Measurements from ENCODE around the gene CPLX3. TPM values are rescaled to one million over a fixed set of nuclear protein-coding genes. Genes with fewer than 3 reads are reported as not detected.

The CPLX3 gene
- total and polyA plus RNA-seq, 10 of the 15 experiments (the other 5 are each of a cell fraction or from before 2014, with no cell fraction given): 0.02 to 0.04 TPM; not detected in 8

DNA sequence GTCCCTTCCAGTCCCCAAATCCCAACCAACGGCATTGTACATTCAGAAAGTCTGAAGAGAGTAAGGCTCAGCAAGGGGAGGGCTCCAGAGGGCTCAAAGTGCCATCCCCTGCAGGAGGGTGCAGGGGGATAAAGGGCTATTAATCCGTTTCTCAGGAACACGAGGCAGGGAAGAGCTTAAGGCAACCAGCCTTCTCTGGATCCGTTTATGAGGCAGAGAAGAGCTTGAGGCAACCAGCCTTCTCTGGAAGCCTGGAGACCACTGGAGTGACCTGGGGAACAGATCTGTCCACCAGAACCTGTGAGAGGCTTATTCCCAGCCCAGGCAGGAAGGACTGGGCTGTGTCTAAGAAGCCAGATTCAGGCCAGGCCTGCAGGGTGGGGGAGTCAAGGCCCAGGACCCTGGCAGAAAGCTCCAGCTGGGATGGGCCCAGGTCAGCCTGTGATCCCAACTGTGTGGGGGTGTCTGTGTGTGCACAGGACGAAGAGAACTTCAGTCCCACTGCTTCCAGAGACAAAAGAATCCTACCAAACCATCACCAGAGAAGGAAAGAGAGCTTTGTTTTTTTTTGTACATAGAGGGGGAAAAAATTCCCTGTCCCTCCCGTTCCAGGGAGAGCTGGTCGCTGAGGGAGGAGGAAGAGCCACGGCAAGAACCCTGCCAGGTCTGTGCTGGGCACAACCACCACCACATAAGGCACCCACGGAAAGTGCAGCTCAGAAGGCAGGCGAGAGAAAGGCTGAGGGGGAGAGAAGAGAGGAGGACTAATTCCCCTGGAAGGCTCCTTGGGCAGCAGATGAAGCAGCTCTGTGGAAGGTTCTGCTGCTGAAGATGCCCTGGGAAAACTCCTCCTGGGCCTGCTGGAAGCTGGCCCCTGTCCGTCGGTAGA, 18.1 kb downstream of the CPLX3 start (continued):
- TF ChIP-seq, protein P1, sequence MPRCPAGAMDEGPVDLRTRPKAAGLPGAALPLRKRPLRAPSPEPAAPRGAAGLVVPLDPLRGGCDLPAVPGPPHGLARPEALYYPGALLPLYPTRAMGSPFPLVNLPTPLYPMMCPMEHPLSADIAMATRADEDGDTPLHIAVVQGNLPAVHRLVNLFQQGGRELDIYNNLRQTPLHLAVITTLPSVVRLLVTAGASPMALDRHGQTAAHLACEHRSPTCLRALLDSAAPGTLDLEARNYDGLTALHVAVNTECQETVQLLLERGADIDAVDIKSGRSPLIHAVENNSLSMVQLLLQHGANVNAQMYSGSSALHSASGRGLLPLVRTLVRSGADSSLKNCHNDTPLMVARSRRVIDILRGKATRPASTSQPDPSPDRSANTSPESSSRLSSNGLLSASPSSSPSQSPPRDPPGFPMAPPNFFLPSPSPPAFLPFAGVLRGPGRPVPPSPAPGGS (IDR thresholded peaks at IDR 0.05; ENCODE audit: borderline replicate concordance, insufficient read depth, low read depth, low read length, poor library complexity, severe bottlenecking): no peak
- TF ChIP-seq, protein P2, sequence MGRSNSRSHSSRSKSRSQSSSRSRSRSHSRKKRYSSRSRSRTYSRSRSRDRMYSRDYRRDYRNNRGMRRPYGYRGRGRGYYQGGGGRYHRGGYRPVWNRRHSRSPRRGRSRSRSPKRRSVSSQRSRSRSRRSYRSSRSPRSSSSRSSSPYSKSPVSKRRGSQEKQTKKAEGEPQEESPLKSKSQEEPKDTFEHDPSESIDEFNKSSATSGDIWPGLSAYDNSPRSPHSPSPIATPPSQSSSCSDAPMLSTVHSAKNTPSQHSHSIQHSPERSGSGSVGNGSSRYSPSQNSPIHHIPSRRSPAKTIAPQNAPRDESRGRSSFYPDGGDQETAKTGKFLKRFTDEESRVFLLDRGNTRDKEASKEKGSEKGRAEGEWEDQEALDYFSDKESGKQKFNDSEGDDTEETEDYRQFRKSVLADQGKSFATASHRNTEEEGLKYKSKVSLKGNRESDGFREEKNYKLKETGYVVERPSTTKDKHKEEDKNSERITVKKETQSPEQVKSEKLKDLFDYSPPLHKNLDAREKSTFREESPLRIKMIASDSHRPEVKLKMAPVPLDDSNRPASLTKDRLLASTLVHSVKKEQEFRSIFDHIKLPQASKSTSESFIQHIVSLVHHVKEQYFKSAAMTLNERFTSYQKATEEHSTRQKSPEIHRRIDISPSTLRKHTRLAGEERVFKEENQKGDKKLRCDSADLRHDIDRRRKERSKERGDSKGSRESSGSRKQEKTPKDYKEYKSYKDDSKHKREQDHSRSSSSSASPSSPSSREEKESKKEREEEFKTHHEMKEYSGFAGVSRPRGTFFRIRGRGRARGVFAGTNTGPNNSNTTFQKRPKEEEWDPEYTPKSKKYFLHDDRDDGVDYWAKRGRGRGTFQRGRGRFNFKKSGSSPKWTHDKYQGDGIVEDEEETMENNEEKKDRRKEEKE (IDR thresholded peaks at IDR 0.05): no peak
- TF ChIP-seq, protein P3, sequence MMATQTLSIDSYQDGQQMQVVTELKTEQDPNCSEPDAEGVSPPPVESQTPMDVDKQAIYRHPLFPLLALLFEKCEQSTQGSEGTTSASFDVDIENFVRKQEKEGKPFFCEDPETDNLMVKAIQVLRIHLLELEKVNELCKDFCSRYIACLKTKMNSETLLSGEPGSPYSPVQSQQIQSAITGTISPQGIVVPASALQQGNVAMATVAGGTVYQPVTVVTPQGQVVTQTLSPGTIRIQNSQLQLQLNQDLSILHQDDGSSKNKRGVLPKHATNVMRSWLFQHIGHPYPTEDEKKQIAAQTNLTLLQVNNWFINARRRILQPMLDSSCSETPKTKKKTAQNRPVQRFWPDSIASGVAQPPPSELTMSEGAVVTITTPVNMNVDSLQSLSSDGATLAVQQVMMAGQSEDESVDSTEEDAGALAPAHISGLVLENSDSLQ (IDR thresholded peaks at IDR 0.05): no peak
- TF ChIP-seq CREM (IDR thresholded peaks at IDR 0.05; ENCODE audit: low read depth) (no peak), MTA3 (IDR thresholded peaks at IDR 0.05; ENCODE audit: borderline replicate concordance, low read length) (no peak), CBX5 (IDR thresholded peaks at IDR 0.05; ENCODE audit: low read depth) (no peak)
- TF ChIP-seq, protein P4, sequence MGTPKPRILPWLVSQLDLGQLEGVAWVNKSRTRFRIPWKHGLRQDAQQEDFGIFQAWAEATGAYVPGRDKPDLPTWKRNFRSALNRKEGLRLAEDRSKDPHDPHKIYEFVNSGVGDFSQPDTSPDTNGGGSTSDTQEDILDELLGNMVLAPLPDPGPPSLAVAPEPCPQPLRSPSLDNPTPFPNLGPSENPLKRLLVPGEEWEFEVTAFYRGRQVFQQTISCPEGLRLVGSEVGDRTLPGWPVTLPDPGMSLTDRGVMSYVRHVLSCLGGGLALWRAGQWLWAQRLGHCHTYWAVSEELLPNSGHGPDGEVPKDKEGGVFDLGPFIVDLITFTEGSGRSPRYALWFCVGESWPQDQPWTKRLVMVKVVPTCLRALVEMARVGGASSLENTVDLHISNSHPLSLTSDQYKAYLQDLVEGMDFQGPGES (IDR thresholded peaks at IDR 0.05): no peak

All from GM12878 (cell line).